ENCODE results near the gene NPAS3. TPM values are rescaled to one million over a fixed set of nuclear protein-coding genes. Genes with fewer than 3 reads are reported as not detected.

Gene NPAS3
- total and polyA plus RNA-seq, 2 donors (not counting 1 experiment from before 2014, with no cell fraction given) = 0.10 to 0.50 TPM

GRCh38 chr14:33315721-33316120 is 377.0 kb downstream of the NPAS3 start:
- Histone ChIP-seq H3K27ac (ENCODE audit: insufficient read depth, low read length) (no peak overlapping the region), H3K79me2 (ENCODE audit: control insufficient read depth, insufficient read depth, low read length) (no peaks in the 10 kb centered on the region), H3K36me3 (ENCODE audit: control insufficient read depth, insufficient read depth, low read length) (no peaks in the 10 kb centered on the region), H3K9ac (ENCODE audit: insufficient read depth, low read length) (no peak overlapping the region), H4K20me1 (ENCODE audit: control insufficient read depth, extremely low read depth, insufficient read depth, low read length) (no peaks in the 10 kb centered on the region), H3K4me2 (ENCODE audit: extremely low read depth, insufficient read depth, low read length) (no peak overlapping the region), H3K27me3 (ENCODE audit: control insufficient read depth, insufficient read depth, low read length) (no peaks in the 10 kb centered on the region), H3K9me3 (ENCODE audit: control insufficient read depth, insufficient read depth, low read depth, low read length) (no peaks in the 10 kb centered on the region), H3K4me3 (replicated peaks in 1 of 4; ENCODE audit: control extremely low read depth in 1 of 4, insufficient read depth in 1 of 4, low read depth in 3 of 4, low read length in 4 of 4) (no peak overlapping the region), H2AFZ (ENCODE audit: low read length) (no peak overlapping the region), H3K4me1 (ENCODE audit: control insufficient read depth, extremely low read depth, insufficient read depth, low read length) (no peaks in the 10 kb centered on the region)
- no peak for DNase-seq (ENCODE audit: low read depth in 2 of 2)
- TF ChIP-seq EZH2 (IDR thresholded peaks at IDR 0.05; ENCODE audit: low read length, missing control alignments) = no peak

GRCh38 chr14:33317675-33318074 is 379.0 kb downstream of the NPAS3 start:
- Histone ChIP-seq H3K36me3 (ENCODE audit: control insufficient read depth, insufficient read depth, low read length) (no peaks in the 10 kb centered on the region), H3K79me2 (ENCODE audit: control insufficient read depth, insufficient read depth, low read length) (no peaks in the 10 kb centered on the region), H3K27me3 (ENCODE audit: control insufficient read depth, insufficient read depth, low read length) (no peaks in the 10 kb centered on the region), H3K4me1 (ENCODE audit: control insufficient read depth, extremely low read depth, insufficient read depth, low read length) (no peaks in the 10 kb centered on the region), H3K4me3 (replicated peaks in 1 of 4; ENCODE audit: control extremely low read depth in 1 of 4, insufficient read depth in 1 of 4, low read depth in 3 of 4, low read length in 4 of 4) (no peak overlapping the region), H3K9ac (ENCODE audit: insufficient read depth, low read length) (no peak overlapping the region), H3K4me2 (ENCODE audit: extremely low read depth, insufficient read depth, low read length) (no peak overlapping the region), H3K9me3 (ENCODE audit: control insufficient read depth, insufficient read depth, low read depth, low read length) (no peaks in the 10 kb centered on the region), H3K27ac (ENCODE audit: insufficient read depth, low read length) (no peak overlapping the region), H2AFZ (ENCODE audit: low read length) (no peak overlapping the region), H4K20me1 (ENCODE audit: control insufficient read depth, extremely low read depth, insufficient read depth, low read length) (no peaks in the 10 kb centered on the region)
- no peak for DNase-seq (ENCODE audit: low read depth in 2 of 2)
- TF ChIP-seq CTCF (conservative IDR thresholded peaks at IDR 0.05 in 1 of 2, IDR thresholded peaks at IDR 0.05 in 1 of 2; ENCODE audit: low read depth in 1 of 2, low read length in 2 of 2) (no peak), EZH2 (IDR thresholded peaks at IDR 0.05; ENCODE audit: low read length, missing control alignments) (no peak)

GRCh38 chr14:33323979-33324378 is 385.3 kb downstream of the NPAS3 start:
- Histone ChIP-seq H2AFZ (ENCODE audit: low read length) (no peak overlapping the region), H3K27ac (ENCODE audit: insufficient read depth, low read length) (no peak overlapping the region), H3K4me2 (ENCODE audit: extremely low read depth, insufficient read depth, low read length) (no peak overlapping the region), H3K9ac (ENCODE audit: insufficient read depth, low read length) (no peak overlapping the region), H3K36me3 (ENCODE audit: control insufficient read depth, insufficient read depth, low read length) (no peaks in the 10 kb centered on the region), H4K20me1 (ENCODE audit: control insufficient read depth, extremely low read depth, insufficient read depth, low read length) (no peaks in the 10 kb centered on the region), H3K4me1 (ENCODE audit: control insufficient read depth, extremely low read depth, insufficient read depth, low read length) (no peaks in the 10 kb centered on the region), H3K9me3 (ENCODE audit: control insufficient read depth, insufficient read depth, low read depth, low read length) (no peaks in the 10 kb centered on the region), H3K27me3 (ENCODE audit: control insufficient read depth, insufficient read depth, low read length) (no peaks in the 10 kb centered on the region), H3K4me3 (replicated peaks in 1 of 4; ENCODE audit: control extremely low read depth in 1 of 4, insufficient read depth in 1 of 4, low read depth in 3 of 4, low read length in 4 of 4) (no peak overlapping the region), H3K79me2 (ENCODE audit: control insufficient read depth, insufficient read depth, low read length) (no peaks in the 10 kb centered on the region)
- DNase-seq (ENCODE audit: low read depth in 2 of 2) = no peak
- TF ChIP-seq EZH2 (IDR thresholded peaks at IDR 0.05; ENCODE audit: low read length, missing control alignments) (no peak), CTCF (conservative IDR thresholded peaks at IDR 0.05 in 1 of 2, IDR thresholded peaks at IDR 0.05 in 1 of 2; ENCODE audit: low read depth in 1 of 2, low read length in 2 of 2) (no peak)
